DMS114 treated with DMSO at 0.1 percent for 48 hours (cell line): Measurements from ENCODE around the gene IFT52.

Experiments
- DNase-seq: peaks from one replicate; lab custom pipeline; 2025; ENCODE audit not compliant: unreplicated experiment; lab: John Stamatoyannopoulos, UW

IFT52 gene

GRCh38 chr20:43590392-43591303 lies at the start of gene IFT52:
Gene IFT52 (plus strand): TSS chr20:43590937. CDS start chr20:43594699, 3,762 bp downstream.
- peak; percentile 90 for DNase-seq

GRCh38 chr20:43541214-43541613 lies 49.5 kb upstream of the IFT52 start:
- DNase-seq: no peak

GRCh38 chr20:43542161-43542560 lies 48.6 kb upstream of the IFT52 start:
- no peak for DNase-seq

- DNase-seq: no peak
These were observed 48.1 kb upstream of the IFT52 start for GRCh38 chr20:43542674-43543073.

GRCh38 chr20:43543138-43543537 lies 47.6 kb upstream of the IFT52 start:
- no peak for DNase-seq

DNA sequence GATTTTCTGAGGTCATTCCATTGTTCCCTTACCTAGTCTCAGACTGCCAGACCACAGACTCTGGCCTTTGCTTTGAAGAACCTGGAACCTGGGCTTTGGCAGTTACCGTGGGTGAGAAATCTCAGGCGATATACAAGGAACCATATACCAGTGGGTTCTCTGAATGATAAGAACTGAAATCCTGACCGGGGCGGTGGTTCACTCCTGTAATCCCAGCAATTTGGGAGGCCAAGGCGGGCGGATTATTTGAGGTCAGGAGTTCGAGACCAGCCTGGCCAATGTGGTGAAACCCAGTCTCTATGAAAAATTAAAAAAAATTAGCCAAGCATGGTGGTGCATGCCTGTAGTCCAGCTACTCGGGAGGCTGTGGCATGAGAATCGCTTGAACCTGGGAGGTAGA lies 46.2 kb upstream of the IFT52 start:
- DNase-seq: no peak

GRCh38 chr20:43545837-43546578 lies 44.7 kb upstream of the IFT52 start:
- no peak for DNase-seq

DNA sequence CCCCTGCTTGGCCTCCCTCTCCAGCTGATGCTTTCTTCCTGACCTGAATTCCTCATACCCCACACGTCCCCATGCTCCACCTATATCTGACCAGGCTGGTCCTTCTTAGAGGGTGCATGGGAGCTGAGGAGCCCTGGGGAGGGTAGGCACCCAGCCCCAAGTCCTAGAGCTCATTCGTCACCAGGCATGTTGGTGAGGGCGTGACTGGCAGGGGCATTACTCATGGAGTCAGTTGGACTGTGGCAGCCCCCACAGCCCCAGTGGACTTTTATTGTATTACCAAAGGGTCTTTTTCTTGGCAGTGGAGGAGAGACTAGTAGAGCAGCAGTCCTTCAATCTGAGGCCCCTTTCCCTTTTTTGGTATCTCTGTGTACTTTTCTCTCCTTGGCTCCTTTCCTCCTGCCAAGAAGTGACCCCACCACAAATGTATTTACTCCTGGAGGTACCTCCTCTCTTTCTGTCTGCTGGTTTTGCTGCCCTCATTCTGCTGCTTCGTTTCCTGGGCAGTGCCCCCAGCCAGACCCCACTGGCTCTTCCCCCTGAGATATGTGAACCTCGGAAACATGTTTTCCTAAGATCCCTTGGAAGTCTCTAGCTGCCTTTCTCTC lies 42.4 kb upstream of the IFT52 start:
- no peak for DNase-seq

DNA sequence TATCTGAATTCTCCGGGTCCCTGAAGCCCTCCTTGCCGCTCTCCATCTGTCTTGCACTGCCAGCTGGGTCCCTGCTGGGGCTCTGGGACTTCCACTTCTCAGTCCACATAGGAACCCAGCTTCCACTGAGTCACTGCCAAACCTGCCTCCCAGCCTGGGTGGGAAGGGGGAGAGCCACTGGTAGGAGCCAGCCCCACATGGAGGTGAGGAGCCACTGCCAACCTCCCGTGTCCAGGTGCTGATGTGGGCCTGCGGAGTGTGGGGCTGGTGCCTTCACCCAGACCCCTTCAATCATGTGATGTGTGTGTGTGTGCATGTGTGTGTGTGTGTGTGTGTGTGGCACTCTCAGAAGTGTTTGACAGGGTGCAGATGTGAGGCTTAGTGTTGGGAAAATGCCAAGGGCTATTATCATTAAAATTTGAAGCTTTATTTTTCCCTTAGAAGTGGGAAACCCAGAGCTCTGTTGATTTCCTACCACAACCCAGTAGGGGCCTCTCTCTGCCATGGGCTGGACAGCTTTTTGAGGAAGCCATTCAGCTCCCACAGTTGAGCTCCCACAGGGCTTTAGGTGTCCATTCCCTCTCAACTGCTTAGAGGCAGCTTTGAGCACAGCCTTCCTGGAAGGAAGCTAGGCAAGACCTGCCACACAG lies 41.2 kb upstream of the IFT52 start:
- DNase-seq: no peak

GRCh38 chr20:43550456-43550855 lies 40.3 kb upstream of the IFT52 start:
- no peak for DNase-seq

DNA sequence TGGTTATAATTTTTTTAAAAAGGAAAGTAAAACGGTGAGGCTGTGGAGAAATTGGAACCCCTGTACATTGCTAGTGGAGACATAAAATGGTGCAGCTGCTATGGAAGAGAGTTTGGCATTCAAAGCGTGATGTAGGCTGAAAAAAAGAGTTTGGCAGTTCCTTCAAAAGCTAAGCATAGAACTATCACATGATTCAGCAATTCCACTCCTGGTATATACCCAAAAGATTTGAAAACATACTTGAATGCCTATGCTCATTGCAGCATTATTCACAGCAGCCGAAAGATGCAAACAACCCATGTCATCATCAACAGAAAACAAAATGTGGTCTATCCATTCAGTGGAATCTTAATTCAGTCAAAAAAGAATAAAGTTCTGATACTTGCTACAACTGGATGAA lies 36.4 kb upstream of the IFT52 start:
- DNase-seq: no peak

- no peak for DNase-seq
These were observed 32.2 kb upstream of the IFT52 start, which contains the start of gene SGK2 for GRCh38 chr20:43558412-43559146. Gene SGK2 (plus strand): TSS chr20:43559027. CDS start chr20:43566496, 7,469 bp downstream.

DNA sequence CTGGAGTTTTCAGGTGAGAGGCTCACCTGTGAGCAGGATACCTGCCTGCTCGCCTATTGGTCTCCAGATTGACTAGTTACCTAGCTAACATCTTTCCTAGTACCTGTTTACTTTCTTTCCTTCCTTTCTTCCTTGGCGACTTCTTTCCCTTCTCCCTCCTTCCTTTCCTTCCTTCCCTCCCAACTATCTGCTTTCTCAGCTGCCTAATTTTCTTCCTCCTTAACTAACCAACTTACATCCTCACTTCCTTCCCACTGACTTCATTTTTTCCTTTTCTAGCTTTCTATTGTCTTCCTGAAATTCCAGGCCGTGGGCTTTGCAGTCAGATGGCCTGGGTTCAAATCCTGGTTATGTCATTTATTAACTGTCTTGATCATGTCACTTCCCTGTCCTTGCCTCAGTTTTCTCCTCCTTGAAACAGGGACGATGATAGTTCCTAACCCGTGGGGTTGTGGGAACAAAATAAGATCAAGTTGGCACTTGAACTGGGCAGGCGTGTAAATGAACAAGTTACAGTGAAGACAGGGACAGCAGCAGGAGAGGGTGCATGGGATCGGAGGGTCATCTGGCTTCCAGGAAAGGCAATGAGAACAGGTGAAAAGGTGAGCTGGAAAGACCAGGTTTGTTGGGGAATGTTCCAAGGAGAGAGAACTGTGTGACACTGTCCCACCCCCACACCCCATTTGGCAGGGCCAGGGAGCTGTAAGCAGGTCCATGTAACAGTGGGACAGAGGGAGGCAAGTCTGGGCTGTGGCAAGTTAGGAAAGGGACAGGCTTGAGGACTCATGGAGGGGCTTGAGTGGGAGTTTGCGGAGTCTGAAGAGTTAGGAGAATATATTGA lies 31.4 kb upstream of the IFT52 start:
- no peak for DNase-seq

DNA sequence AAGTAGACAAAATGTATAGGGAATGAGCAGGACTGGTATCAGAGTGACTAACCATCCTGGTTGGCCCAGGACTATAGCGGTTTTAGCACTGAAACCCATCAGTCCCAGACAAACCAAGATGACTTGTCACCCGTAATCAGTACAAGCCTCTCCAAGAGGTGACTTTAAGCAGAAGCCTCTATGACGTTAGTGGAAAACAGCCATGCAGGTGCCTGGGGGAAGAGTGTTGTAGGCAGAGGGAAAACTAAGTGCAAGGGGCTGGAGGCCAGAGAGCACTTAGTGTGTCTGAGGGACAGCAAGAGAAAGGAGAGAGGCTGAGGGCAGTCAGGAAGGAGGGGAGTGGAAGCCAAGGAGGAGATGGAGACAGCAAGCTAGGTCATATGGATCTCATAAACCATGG lies 29.8 kb upstream of the IFT52 start:
- no peak for DNase-seq

DNA sequence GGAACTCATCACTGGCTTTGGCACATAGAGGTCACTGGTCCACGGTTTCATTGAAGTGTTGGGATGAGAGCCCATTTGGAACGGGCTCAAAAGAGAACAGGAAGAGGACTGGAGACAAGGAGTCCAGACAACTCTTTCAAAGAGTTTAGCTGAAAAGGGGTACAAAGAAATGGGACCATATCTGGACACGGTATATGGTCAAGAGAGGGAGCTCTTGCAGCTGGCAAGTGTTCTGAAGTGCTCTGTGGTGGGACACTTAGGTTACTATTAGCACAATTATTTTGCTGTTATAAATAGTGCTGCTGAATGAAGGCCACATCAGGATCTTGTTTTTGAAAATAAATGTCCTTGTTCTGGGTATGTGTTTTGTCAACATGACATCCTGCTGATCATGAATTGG lies 27.3 kb upstream of the IFT52 start:
- no peak for DNase-seq

DNA sequence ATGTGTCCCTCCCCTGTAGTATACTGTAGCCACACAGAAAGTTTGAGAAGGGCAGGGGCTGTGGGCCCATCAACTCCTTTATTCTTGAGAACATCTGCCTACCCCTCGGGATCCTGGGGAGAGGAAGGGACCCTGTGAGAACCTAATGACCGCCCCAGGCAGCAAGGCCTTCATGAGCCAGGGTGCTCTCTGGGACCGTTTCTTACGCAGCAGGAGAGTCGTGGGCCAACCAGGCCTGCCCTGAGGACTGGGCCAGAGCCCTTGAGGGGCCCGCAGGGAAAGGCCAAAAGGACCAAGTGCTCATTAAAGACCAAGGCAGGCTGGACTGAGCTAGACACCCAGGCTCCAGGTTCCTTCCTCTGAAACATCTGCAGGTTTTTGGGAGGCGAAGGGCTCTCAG lies 26.7 kb upstream of the IFT52 start:
- DNase-seq: no peak

GRCh38 chr20:43564455-43564854 lies 26.3 kb upstream of the IFT52 start:
- DNase-seq: no peak

DNA sequence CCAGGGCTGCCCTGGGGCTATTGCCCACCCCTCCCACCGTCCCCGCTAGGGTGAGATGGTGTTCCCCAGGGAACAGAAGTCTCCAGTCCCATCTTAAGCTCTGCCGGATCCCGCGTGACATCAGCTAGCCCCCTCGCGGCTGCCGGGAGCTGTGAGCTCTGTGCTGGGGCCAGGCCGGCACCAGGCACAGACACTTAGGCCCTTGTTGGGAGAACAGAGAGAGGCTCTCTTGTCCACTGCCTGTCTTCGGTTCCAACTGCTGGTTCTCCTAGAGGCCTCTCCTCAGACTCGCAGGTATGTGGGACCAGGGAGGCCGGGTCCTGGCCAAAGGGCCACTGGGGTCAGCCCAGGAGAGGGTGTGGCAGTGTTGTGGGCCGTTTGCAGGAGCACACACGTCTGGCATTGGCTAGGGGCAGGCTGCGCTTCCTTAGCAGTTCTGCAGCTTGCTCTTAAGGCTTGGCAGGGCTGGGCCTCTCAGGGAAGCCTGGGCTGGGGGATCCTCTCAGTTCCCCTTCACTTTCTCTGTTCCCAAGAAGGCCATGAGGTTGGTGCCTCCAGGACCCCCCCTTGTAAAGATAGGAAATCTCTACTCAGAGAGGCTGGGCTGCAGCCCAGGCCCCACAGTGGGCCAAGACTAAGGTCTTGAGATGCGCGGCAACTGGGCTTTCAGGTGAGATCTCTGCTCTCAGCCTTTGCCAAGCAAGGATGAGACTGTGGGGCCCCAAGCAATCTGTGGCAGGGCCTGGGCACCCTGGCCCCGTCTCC lies 25.6 kb upstream of the IFT52 start:
- DNase-seq: no peak

DNA sequence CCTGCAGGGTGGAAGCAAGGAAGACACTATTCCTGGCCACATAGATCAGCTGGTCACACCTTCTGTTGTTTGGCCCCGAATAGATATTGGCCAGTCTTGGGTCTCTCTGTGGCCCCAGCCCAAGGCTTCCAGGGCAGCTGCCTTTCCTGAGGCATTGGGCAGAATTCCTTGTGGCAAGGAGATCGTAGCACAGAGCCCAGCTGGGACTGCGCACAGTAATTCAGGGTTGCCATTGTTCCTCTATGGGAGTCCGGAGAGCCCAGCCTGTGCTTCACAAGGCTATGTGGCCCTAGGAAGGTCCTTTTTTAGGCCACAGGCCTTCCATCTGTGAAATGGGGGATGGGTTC lies 25.0 kb upstream of the IFT52 start:
- no peak for DNase-seq
